Endometrium (tissue), 2 donors: ENCODE data around the gene PHF14.

ENCODE experiments used
- FAIRE-seq: peaks from 2 replicates; lab custom pipeline; 2012; peaks lifted over from hg19 to GRCh38; lab: Jason Lieb, UNC
- donor health status: control.
- donor health status: control.

The PHF14 gene

GRCh38 chr7:11175887-11176286, 202.2 kb downstream of the PHF14 start:
- no peak for FAIRE-seq

GRCh38 chr7:11176985-11177555, 203.4 kb downstream of the PHF14 start:
- no peak for FAIRE-seq

- FAIRE-seq = no peak
Measured at GRCh38 chr7:11177793-11178192, 204.1 kb downstream of the PHF14 start.

GRCh38 chr7:11181590-11181989, 207.9 kb downstream of the PHF14 start:
- FAIRE-seq = no peak

GRCh38 chr7:11182736-11183135, 209.1 kb downstream of the PHF14 start:
- FAIRE-seq = no peak

GRCh38 chr7:11185179-11185815, 211.6 kb downstream of the PHF14 start:
- no peak for FAIRE-seq

GRCh38 chr7:11188529-11189310, 215.0 kb downstream of the PHF14 start:
- FAIRE-seq = no peak

GRCh38 chr7:11191081-11191480, 217.4 kb downstream of the PHF14 start:
- peak; percentile 45 for FAIRE-seq

GRCh38 chr7:11191574-11192220, 218.0 kb downstream of the PHF14 start:
- no peak for FAIRE-seq

GRCh38 chr7:11192506-11192905, 218.8 kb downstream of the PHF14 start:
- no peak for FAIRE-seq

GRCh38 chr7:11193131-11193867, 219.6 kb downstream of the PHF14 start:
- FAIRE-seq = no peak

GRCh38 chr7:11193888-11194287, 220.2 kb downstream of the PHF14 start:
- FAIRE-seq = no peak

GRCh38 chr7:11194492-11194891, 220.8 kb downstream of the PHF14 start:
- no peak for FAIRE-seq

- FAIRE-seq = no peak
Measured at GRCh38 chr7:11195502-11195901, 221.8 kb downstream of the PHF14 start.

- FAIRE-seq = no peak
Measured at GRCh38 chr7:11196143-11196542, 222.5 kb downstream of the PHF14 start.

- no peak for FAIRE-seq
Measured at GRCh38 chr7:11203224-11203623, 229.6 kb downstream of the PHF14 start.

GRCh38 chr7:11203683-11204082, 230.0 kb downstream of the PHF14 start:
- no peak for FAIRE-seq

GRCh38 chr7:11206177-11206899, 232.7 kb downstream of the PHF14 start:
- FAIRE-seq = no peak

GRCh38 chr7:11207565-11207964, 233.9 kb downstream of the PHF14 start:
- no peak for FAIRE-seq

GRCh38 chr7:11208883-11209465, 235.3 kb downstream of the PHF14 start:
- FAIRE-seq = no peak

GRCh38 chr7:11210374-11210773, 236.7 kb downstream of the PHF14 start:
- no peak for FAIRE-seq
